HL-60 (cell line): ENCODE data around the gene CD74.
"Not testable (repeated sequence)": the region's sequence is repeated elsewhere in the genome, so short reads cannot be mapped to it uniquely, and the experiment has no call there.

Experiments
- DNase-seq, 2 experiments: peaks; one replicate each; pipeline ENCODE4 v3.0.0-alpha.2; 2010 to 2020; ENCODE audit warnings: low read depth in 1 of 2, low spot score in 1 of 2
- H3K27ac ChIP-seq: fragments of 250-450 bp; sonication (Bioruptor Pico); replicated peaks from 2 replicates; pipeline ENCODE4 v1.5.1; 2020; ENCODE audit warnings: mild to moderate bottlenecking, moderate library complexity
- H3K27me3 ChIP-seq: fragments of 250-450 bp; sonication (Bioruptor Pico); 2 replicates; pipeline ENCODE4 v1.5.1; 2021; ENCODE audit warnings: mild to moderate bottlenecking, moderate library complexity; ENCODE audit not compliant: insufficient read depth, poor library complexity, severe bottlenecking
- H3K4me3 ChIP-seq: replicated peaks from 2 replicates; pipeline ENCODE4 v1.5.1; 2011; ENCODE audit warnings: mild to moderate bottlenecking, control low read depth, low read length; ENCODE audit not compliant: insufficient read depth
- CTCF ChIP-seq: IDR thresholded peaks from one replicate; pipeline ENCODE4 v1.5.1; 2011; ENCODE audit warnings: low read length, control low read depth, inconsistent platforms; ENCODE audit not compliant: insufficient read depth
- GABPA ChIP-seq: IDR thresholded peaks from 2 replicates; pipeline ENCODE4 v1.6.1; 2012; ENCODE audit warnings: low read depth
- POLR2AphosphoS5 ChIP-seq: IDR thresholded peaks from 2 replicates; pipeline ENCODE4 v1.6.1; 2012; ENCODE audit warnings: low read depth
- SPI1 ChIP-seq: IDR thresholded peaks from 2 replicates; pipeline ENCODE4 v1.6.1; 2012; ENCODE audit warnings: low read depth, mild to moderate bottlenecking, borderline replicate concordance
- TF ChIP-seq, protein P1 (sequence below): IDR thresholded peaks from 2 replicates; pipeline ENCODE4 v1.6.1; 2012; ENCODE audit warnings: low read depth; ENCODE audit not compliant: insufficient replicate concordance

Gene CD74

DNA sequence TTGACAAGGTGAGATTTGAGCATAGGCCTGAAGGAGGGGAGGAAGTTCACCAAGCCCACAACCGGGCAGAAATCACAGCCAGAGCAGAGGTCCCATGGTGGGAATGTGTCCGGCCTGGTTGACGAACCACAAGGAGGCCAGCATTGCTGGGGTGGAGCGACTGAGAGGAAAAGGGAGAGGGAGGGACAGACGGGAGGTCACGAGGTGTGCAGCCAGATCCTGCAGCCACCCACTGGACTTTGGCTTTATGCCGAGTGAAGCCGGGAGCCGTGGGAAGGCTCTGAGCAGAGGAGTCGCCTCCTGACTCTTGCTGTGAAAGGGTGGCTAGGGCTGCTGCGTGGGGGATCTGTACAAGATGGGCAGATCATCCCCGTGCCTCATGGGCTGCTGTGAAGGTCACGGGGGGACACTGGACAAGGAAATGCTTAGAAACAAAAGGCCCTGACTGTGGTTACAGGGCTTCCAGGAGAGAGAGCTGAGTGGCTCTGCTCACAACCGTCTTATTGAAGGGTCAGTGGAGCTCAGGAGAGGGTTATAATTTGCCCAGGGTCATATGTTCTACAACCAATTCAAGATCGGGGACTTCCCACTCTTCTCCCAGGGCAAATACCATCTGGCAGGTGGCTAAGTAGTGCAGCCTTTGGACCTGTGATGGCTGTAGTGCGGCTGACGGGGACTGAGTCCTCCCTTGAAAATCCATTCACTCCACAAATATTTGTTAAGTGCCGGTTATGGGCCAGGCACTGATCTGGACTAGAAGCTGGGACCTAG lies 15.6 kb upstream of the CD74 start:
- DNase-seq, result no peak
- H3K27me3 ChIP-seq, result no peaks in the 10 kb centered on the region
- H3K4me3 ChIP-seq, result no peak overlapping the region
- TF ChIP-seq, protein P1, sequence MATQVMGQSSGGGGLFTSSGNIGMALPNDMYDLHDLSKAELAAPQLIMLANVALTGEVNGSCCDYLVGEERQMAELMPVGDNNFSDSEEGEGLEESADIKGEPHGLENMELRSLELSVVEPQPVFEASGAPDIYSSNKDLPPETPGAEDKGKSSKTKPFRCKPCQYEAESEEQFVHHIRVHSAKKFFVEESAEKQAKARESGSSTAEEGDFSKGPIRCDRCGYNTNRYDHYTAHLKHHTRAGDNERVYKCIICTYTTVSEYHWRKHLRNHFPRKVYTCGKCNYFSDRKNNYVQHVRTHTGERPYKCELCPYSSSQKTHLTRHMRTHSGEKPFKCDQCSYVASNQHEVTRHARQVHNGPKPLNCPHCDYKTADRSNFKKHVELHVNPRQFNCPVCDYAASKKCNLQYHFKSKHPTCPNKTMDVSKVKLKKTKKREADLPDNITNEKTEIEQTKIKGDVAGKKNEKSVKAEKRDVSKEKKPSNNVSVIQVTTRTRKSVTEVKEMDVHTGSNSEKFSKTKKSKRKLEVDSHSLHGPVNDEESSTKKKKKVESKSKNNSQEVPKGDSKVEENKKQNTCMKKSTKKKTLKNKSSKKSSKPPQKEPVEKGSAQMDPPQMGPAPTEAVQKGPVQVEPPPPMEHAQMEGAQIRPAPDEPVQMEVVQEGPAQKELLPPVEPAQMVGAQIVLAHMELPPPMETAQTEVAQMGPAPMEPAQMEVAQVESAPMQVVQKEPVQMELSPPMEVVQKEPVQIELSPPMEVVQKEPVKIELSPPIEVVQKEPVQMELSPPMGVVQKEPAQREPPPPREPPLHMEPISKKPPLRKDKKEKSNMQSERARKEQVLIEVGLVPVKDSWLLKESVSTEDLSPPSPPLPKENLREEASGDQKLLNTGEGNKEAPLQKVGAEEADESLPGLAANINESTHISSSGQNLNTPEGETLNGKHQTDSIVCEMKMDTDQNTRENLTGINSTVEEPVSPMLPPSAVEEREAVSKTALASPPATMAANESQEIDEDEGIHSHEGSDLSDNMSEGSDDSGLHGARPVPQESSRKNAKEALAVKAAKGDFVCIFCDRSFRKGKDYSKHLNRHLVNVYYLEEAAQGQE, result no peak
- H3K27ac ChIP-seq, result no peak overlapping the region

- not testable (repeated sequence) for DNase-seq, H3K4me3 ChIP-seq, H3K27me3 ChIP-seq, H3K27ac ChIP-seq
Measured at GRCh38 chr5:150426165-150426564, 13.5 kb upstream of the CD74 start.

DNA sequence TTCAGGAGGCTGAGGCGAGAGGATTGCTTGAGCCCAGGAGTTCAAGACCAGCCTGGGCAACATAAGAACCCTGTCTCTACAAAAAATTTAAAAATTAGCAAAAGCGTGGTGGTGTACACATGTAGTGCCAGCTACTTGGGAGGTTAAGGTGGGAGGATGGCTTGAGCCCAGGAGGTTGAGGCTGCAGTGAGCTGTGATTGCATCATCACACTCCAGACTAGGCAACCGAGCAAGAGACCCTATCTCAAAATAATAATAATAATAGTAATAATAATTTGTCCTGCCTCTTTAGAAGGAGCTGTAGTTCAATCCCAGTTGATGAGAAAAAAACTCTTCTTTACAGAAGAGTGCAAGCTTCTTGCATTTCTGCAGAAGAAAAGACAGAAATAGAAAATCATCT lies 10.0 kb upstream of the CD74 start:
- no peak overlapping the region for H3K27ac ChIP-seq
- TF ChIP-seq SPI1, result no peak
- TF ChIP-seq GABPA, result no peak
- TF ChIP-seq CTCF, result no peak
- no peak overlapping the region for H3K4me3 ChIP-seq
- H3K27me3 ChIP-seq, result no peaks in the 10 kb centered on the region
- no peak for DNase-seq

DNA sequence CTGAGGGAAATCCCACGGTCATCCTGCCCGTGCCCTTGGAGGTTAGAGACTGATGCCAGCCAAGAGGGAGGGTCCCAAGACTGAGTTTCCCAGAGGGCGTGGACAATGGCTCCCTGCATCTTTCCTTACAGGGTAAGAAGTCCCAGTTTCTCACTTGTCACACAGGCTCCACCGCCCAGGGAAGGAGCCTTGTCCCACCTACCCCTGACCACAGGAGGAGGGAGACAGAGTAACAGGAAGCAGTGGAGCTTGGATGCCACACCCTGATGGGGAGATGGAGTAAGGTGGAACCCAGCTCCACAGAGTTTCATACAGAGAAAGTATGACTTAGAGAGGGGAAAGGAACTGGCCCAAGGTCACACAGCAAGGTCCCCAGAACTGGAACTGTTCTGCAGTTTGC lies 9.4 kb upstream of the CD74 start:
- no peak for TF ChIP-seq SPI1
- TF ChIP-seq POLR2AphosphoS5, result no peak
- TF ChIP-seq, protein P1, result no peak
- TF ChIP-seq CTCF, result no peak
- no peak for TF ChIP-seq GABPA
- no peak overlapping the region for H3K27ac ChIP-seq
- H3K4me3 ChIP-seq, result no peak overlapping the region
- no peaks in the 10 kb centered on the region for H3K27me3 ChIP-seq
- DNase-seq, result no peak

DNA sequence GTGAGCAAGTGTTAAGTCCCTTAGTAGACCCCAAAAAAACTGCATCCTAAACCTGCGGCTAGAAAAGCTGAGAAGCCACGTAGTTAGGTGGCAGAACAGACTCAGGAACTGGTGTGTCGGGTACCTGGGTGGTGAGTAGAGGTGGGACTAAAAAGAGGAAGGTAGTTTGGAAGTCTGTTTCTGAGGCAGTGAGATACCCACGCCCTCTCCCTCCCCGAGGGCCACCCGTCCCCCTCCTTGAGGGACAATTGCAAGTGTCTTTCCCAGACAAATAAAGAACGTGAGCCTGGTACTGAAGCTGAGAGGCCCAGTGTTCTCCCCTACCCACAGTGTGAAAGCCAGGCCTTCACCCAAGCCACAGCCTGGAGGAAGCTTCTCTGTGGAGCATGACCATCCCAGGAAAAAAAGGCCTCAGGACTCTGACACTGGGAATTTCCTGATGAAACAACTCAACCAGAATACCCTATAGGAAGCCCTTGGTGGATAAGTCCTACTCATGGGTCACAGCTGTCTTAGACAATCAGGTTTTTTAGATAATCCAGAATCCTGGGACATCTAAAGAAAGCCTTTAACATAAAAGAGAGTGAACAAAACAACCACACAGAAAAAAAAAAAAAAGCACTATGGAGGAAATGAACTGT lies 7.0 kb upstream of the CD74 start:
- H3K4me3 ChIP-seq, result no peak overlapping the region
- no peak for TF ChIP-seq SPI1
- TF ChIP-seq, protein P1, result no peak
- no peak for TF ChIP-seq POLR2AphosphoS5
- TF ChIP-seq CTCF, result no peak
- no peak for TF ChIP-seq GABPA
- no peak for DNase-seq
- no peaks in the 10 kb centered on the region for H3K27me3 ChIP-seq
- no peak overlapping the region for H3K27ac ChIP-seq
